Measurements from ENCODE around the gene AFP.

The AFP gene

DNA sequence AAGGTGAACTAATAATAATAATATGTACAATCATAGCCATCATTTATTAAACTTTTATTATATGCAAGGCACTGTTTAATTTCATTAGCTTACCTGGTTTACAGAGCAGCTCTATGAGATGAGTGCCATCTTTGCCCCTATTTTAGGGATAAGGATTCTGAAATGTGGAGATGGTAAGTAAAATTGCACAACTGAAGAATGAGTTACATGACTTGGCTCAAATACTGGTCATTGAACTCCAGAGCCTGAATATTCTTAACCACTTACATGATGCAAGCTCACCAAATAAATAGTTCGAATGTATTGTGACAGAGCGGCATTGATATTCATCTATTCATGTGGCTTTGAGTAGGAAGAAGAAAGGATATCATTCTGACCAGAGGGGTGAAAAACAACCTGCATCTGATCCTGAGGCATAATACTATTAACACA, 20.2 kb upstream of the AFP start:
- DNase-seq: no peak

DNA sequence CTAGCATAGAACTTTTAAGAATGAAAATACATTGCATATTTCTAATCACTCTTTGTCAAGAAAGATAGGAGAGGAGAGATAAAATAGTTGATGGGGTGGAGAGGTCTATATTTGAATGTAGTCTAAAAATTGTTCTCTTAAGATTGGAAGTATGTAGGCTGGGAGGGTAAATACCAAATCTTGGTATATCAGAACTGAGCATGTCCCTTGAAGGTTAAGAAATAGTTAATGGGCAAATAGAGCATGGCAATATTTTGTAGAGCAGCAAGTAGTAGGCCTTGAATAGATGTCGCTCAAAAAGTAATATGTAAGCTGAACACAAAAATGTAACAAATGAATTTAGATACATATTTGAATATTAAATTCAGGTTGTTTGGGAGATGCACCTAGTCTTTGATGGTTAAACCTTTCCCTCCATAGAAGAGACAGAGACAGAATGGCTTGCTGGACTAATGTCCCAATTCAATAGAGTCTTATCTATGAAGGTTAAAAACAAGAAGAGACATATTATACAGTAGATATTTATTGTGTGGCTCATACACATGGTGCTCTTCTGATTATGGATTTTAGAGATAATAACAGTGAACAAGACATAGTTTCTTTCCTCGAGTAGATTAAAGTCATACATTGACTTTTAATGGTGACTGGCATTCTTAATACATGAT, 19.5 kb upstream of the AFP start:
- no peak for DNase-seq

DNA sequence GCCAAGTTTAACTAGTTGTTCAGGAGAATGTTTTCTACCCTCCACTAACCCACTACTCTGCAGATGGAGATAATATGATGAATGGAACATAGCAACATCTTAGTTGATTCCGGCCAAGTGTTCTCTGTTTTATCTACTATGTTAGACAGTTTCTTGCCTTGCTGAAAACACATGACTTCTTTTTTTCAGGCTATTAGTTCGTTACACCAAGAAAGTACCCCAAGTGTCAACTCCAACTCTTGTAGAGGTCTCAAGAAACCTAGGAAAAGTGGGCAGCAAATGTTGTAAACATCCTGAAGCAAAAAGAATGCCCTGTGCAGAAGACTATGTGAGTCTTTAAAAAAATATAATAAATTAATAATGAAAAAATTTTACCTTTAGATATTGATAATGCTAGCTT, 18.7 kb upstream of the AFP start:
- DNase-seq: no peak

DNA sequence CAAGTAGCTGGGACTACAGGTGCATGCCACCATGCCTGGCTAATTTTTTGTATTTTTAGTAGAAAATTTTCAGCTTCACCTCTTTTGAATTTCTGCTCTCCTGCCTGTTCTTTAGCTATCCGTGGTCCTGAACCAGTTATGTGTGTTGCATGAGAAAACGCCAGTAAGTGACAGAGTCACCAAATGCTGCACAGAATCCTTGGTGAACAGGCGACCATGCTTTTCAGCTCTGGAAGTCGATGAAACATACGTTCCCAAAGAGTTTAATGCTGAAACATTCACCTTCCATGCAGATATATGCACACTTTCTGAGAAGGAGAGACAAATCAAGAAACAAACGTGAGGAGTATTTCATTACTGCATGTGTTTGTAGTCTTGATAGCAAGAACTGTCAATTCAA, 18.0 kb upstream of the AFP start:
- DNase-seq: no peak

DNA sequence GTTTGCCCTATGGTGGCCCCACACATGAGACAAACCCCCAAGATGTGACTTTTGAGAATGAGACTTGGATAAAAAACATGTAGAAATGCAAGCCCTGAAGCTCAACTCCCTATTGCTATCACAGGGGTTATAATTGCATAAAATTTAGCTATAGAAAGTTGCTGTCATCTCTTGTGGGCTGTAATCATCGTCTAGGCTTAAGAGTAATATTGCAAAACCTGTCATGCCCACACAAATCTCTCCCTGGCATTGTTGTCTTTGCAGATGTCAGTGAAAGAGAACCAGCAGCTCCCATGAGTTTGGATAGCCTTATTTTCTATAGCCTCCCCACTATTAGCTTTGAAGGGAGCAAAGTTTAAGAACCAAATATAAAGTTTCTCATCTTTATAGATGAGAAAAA, 17.3 kb upstream of the AFP start:
- no peak for DNase-seq

DNA sequence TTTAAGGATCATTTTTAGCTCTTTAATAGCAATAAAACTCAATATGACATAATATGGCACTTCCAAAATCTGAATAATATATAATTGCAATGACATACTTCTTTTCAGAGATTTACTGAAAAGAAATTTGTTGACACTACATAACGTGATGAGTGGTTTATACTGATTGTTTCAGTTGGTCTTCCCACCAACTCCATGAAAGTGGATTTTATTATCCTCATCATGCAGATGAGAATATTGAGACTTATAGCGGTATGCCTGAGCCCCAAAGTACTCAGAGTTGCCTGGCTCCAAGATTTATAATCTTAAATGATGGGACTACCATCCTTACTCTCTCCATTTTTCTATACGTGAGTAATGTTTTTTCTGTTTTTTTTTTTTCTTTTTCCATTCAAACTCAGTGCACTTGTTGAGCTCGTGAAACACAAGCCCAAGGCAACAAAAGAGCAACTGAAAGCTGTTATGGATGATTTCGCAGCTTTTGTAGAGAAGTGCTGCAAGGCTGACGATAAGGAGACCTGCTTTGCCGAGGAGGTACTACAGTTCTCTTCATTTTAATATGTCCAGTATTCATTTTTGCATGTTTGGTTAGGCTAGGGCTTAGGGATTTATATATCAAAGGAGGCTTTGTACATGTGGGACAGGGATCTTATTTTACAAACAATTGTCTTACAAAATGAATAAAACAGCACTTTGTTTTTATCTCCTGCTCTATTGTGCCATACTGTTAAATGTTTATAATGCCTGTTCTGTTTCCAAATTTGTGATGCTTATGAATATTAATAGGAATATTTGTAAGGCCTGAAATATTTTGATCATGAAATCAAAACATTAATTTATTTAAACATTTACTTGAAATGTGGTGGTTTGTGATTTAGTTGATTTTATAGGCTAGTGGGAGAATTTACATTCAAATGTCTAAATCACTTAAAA, 16.6 kb upstream of the AFP start:
- no peak for DNase-seq

DNA sequence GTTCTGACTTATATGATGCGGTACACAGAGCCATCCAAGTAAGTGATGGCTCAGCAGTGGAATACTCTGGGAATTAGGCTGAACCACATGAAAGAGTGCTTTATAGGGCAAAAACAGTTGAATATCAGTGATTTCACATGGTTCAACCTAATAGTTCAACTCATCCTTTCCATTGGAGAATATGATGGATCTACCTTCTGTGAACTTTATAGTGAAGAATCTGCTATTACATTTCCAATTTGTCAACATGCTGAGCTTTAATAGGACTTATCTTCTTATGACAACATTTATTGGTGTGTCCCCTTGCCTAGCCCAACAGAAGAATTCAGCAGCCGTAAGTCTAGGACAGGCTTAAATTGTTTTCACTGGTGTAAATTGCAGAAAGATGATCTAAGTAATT, 15.4 kb upstream of the AFP start:
- DNase-seq: no peak

DNA sequence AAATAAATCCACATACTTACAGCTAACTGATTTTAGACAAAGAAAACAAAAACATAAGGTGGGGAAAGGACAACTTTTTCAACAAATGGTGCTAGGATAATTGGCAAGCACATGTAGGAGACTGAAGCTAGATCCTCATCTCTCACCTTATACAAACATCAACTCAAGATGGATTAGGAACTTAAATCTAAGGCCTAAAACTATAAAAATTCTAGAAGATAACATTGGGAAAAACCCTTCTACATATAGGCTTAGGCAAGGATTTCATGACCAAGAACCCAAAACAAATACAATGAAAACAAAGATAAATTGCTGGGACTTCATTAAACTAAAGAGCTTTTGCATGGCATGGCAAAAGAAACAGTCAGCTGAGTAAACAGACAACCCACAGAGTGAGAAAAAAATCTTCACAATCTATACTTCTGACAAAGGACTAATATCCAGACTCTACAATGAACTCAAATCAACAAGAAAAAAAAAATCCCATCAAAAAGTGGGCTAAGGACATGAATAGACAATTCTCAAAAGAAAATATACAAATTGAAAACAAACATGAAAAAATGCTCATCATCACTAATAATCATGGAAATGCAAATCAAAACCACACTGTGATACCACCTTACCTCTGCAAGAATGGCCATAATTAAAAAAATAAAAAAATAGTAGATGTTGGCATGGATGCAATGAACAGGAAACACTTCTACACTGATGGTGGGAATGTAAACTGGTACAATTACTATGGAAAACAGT, 14.1 kb upstream of the AFP start:
- no peak for DNase-seq

DNA sequence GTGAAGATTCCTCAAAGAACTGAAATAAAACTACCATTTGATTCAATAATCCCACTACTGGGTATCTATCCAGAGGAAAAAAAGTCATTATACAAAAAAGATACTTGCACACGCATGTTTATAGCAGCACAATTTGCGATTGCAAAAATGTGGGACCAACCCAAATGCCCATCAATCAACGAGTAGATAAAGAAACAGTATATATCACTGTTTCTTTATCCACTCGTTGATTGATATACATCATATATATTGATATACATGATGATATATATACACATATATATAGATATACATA, 13.6 kb upstream of the AFP start:
- DNase-seq: no peak

DNA sequence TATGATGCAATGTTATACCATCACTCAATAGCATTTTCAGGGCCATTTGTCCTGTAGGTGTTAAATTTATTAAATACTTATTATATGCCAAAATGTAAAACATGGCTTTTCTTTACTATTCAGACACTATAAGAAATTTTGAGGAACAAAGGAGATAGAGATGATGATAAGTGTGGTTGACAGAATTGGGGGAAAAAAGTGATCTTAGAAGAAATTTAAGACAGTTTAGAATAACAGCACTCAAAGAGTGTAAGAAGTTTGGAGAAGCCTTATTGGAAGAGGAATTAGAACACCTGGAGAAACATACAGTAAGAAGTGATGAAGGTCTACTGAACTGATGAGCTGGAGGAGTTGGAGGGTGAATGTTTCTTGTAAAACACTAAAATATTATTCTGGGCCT, 12.8 kb upstream of the AFP start:
- DNase-seq: no peak

DNA sequence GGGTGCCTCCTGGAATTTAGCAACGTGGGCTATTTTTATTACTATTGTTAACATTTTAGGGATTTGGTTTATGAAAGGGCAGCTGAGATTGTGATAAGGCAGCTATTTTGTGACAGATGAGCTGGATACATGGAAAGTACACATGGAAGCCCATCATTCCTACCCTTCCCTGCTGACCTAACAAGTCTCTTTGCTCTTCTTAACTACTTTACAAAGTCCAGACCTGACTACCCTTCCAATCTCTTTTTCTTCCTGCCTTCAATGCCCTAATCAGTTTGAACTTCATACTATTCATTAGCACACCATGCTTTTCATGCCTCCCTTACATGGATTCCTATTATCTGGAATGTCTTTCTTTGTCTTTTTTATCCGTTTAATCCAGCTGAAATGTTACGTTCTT, 9.4 kb upstream of the AFP start:
- DNase-seq: no peak

DNA sequence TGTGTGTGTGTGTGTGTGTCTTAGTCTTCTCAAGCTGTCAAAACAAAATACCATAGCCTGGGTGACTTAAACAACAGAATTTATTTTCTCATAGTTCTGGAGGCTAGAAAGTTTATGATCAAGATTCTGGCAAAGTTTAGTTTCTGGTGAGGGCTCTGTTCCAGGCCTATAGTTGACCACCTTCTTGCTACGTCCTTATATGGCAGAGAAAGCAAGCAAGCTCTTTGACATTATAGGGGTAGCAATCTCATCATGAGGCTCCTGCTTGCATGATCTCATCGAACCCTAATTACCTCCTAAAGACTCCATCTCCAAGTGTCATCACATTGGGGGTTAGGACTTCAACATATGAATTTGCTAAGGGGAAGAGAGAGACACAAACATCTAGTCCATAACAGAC, 6.9 kb upstream of the AFP start:
- DNase-seq: no peak

DNA sequence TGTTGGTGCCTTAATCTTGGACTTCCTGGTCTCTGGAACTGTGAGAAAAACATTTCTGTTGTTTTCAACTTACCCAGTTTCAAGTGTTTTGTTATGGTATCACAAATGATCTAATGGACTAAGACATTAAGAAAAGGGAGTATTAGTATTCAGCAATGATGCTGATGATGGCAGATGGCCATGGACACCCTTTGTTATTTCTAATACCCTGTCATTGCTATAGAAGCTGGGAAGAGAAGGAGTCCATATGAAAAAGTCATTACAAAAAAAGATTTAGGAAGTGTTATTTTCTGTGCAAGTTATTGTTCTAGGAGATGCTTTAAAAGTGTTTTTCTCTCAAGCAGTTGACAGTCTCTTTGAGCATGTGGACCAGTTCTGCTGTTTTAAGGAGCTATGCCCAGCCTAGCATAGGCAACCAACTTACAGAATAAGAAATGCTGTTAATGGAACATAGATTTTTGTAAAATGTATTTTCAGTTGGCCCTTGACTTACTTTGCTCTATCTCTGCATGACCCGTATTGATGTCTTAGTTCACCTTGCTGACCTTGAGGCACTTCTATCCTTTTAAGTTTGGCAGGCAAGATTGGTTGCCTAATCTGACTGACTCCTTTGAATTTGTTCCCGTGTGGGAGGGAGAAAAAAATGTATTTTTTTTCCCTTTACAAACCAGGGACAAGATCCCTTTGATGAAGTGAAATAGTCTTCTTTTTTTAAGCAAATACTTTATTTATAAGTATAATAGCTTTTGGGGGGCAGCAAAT, 6.0 kb upstream of the AFP start:
- DNase-seq: no peak

DNA sequence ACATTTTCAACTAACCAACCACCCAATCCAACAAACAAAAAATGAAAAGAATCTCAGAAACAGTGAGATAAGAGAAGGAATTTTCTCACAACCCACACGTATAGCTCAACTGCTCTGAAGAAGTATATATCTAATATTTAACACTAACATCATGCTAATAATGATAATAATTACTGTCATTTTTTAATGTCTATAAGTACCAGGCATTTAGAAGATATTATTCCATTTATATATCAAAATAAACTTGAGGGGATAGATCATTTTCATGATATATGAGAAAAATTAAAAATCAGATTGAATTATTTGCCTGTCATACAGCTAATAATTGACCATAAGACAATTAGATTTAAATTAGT, 4.2 kb upstream of the AFP start:
- DNase-seq: no peak

DNA sequence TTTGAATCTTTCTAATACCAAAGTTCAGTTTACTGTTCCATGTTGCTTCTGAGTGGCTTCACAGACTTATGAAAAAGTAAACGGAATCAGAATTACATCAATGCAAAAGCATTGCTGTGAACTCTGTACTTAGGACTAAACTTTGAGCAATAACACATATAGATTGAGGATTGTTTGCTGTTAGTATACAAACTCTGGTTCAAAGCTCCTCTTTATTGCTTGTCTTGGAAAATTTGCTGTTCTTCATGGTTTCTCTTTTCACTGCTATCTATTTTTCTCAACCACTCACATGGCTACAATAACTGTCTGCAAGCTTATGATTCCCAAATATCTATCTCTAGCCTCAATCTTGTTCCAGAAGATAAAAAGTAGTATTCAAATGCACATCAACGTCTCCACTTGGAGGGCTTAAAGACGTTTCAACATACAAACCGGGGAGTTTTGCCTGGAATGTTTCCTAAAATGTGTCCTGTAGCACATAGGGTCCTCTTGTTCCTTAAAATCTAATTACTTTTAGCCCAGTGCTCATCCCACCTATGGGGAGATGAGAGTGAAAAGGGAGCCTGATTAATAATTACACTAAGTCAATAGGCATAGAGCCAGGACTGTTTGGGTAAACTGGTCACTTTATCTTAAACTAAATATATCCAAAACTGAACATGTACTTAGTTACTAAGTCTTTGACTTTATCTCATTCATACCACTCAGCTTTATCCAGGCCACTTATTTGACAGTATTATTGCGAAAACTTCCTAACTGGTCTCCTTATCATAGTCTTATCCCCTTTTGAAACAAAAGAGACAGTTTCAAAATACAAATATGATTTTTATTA, 3.6 kb upstream of the AFP start:
- no peak for DNase-seq

DNA sequence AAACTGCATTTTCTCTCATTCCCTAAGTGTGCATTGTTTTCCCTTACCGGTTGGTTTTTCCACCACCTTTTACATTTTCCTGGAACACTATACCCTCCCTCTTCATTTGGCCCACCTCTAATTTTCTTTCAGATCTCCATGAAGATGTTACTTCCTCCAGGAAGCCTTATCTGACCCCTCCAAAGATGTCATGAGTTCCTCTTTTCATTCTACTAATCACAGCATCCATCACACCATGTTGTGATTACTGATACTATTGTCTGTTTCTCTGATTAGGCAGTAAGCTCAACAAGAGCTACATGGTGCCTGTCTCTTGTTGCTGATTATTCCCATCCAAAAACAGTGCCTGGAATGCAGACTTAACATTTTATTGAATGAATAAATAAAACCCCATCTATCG, 2.9 kb upstream of the AFP start:
- DNase-seq: no peak

DNA sequence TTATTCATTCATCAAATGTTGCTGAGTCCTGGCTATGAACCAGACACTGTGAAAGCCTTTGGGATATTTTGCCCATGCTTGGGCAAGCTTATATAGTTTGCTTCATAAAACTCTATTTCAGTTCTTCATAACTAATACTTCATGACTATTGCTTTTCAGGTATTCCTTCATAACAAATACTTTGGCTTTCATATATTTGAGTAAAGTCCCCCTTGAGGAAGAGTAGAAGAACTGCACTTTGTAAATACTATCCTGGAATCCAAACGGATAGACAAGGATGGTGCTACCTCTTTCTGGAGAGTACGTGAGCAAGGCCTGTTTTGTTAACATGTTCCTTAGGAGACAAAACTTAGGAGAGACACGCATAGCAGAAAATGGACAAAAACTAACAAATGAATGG, 1.7 kb upstream of the AFP start:
- DNase-seq: no peak

DNA sequence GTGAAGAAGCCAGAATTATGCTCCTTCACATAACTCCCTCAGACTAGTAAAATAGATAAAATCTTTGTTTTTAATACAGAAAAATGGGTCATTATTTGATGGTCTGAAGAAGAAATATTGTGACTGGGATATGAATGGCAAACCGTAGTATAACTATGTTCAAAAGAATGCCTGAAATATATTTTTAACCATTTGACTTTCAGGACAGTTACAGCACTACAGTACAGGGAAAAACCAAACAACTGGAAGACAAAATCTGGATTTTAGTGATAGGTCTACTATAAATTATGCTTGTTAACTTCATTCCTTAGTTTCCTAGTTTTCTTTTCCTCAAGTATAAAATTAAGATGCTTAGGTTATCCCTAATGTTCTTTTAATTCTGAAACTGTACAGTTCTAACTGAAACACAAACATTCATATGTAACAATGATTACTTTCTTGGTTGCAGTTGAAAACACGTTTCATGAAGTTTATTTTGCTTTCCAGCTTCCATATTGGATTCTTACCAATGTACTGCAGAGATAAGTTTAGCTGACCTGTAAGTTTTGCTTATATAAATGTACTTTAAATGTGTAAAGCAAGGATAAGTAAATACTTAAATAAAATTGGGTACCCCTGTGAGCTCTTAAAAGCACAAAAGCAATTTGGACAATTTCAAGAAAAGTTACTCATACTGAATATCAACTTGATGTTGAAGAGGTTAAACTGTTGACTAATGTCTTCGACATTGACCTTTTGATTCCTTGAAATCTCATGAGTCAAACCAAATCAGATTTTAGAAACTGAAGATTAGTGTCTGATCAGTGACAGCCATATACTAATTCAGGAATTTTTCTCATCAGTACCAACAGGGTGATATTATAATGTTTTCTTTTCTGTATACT, 895 bp downstream of the AFP start:
- DNase-seq: no peak

DNA sequence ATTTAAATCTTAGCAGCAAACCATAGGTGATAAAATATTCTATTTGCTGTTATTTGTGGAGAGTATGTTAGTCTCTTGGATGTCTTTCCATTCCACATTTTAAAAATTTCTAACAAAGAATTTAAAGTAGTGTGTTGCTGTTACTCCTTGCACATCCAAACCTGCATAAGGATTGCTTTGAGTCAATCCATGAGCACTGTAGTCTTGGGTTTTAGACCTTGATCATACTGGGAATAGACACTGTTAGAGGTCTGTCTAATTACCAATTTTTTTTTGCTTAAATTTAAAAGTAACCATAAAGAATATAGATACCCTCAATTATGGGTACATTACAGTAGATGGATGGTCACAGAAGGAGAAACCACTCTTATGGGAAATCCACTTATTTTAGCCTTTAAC, 1.5 kb downstream of the AFP start:
- no peak for DNase-seq

DNA sequence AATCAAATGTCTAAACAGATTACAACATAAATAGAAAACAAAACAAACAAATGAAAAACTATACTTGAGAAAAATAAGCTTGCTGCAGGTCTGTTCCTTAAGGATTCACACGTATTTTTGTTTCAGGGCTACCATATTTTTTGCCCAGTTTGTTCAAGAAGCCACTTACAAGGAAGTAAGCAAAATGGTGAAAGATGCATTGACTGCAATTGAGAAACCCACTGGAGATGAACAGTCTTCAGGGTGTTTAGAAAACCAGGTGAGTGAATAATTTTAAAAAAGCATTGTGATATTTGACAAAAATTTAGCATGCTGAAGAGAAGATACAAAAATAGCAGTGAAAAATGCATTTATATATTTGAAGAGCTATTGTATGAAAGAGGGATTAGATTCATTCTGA, 2.0 kb downstream of the AFP start:
- DNase-seq: no peak

DNA sequence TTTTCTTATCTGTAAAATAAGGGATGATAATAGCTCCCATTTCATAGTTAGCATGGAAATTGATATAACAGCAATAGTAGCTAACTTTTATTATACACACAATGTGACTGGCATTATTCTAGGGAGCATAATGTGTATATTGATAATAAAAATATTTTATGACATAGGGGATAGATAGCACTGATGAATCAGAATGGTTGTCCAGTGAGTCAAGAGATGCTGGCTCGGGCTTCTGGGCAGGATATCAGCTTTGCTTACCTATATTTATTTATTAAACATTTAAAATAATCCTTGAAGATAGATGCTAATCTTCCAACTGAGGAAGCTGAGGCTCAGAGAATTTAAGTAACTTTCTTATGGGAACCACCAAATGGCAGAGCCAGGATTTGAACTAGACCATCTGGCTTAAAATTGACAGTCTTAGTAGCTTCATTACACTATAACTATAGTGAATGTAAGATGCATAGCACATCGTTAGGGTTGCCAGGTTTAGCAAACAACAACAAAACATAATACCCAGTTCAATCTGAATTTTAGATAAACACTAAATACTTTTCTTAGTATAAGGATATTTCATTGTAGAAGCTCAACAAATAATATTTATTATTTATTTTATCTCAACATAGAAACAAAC, 2.7 kb downstream of the AFP start:
- no peak for DNase-seq

Measured in NCI-H187 (cell line).